Endodermal cell (in vitro differentiated cells): ENCODE measurements around the gene CUX1. TPM values are rescaled to one million over a fixed set of nuclear protein-coding genes. Genes with fewer than 3 reads are reported as not detected.

ENCODE experiments used
- DNase-seq: peaks from one replicate; pipeline ENCODE4 v3.0.0-alpha.2; 2017
- H3K27ac ChIP-seq: 2 replicates; pipeline ENCODE4 v1.5.1; 2013; ENCODE audit warnings: mild to moderate bottlenecking, low read depth, low read length, moderate library complexity
- H3K27me3 ChIP-seq: 2 replicates; pipeline ENCODE4 v1.6.1; 2013; ENCODE audit warnings: mild to moderate bottlenecking, low read length, moderate library complexity; ENCODE audit not compliant: insufficient read depth, control insufficient read depth, poor library complexity, severe bottlenecking
- H3K36me3 ChIP-seq: 2 replicates; pipeline ENCODE4 v1.7.0; 2013; ENCODE audit warnings: mild to moderate bottlenecking, low read length, moderate library complexity; ENCODE audit not compliant: control insufficient read depth, insufficient read depth
- H3K4me1 ChIP-seq: one replicate; pipeline ENCODE4 v1.7.0; 2013; ENCODE audit warnings: low read length; ENCODE audit not compliant: control insufficient read depth, insufficient read depth
- H3K4me3 ChIP-seq: 2 replicates; pipeline ENCODE4 v1.5.1; 2013; ENCODE audit warnings: mild to moderate bottlenecking, low read length, moderate library complexity
- H3K9ac ChIP-seq: 2 replicates; pipeline ENCODE4 v1.6.1; 2013; ENCODE audit warnings: mild to moderate bottlenecking, low read length, moderate library complexity; ENCODE audit not compliant: poor library complexity, severe bottlenecking; ENCODE audit errors: extremely low read depth
- H3K9me3 ChIP-seq: 2 replicates; pipeline ENCODE4 v1.6.1; 2013; ENCODE audit warnings: mild to moderate bottlenecking, low read length, moderate library complexity; ENCODE audit not compliant: control insufficient read depth
- H3K27ac Mint-ChIP-seq: 2 replicates; pipeline ENCODE4 v1.8.0; 2020; ENCODE audit warnings: mixed read lengths
- H3K27me3 Mint-ChIP-seq: 2 replicates; pipeline ENCODE4 v1.8.0; 2021; ENCODE audit warnings: mild to moderate bottlenecking, mixed read lengths; ENCODE audit not compliant: insufficient read depth
- H3K36me3 Mint-ChIP-seq: 2 replicates; pipeline ENCODE4 v1.8.0; 2020; ENCODE audit warnings: low read depth, mixed read lengths
- H3K4me1 Mint-ChIP-seq: 2 replicates; pipeline ENCODE4 v1.8.0; 2020; ENCODE audit warnings: mixed read lengths
- H3K4me3 Mint-ChIP-seq: 2 replicates; pipeline ENCODE4 v1.8.0; 2020; ENCODE audit warnings: mild to moderate bottlenecking, moderate library complexity, mixed read lengths
- H3K9me3 Mint-ChIP-seq: 2 replicates; pipeline ENCODE4 v1.8.0; 2020; ENCODE audit warnings: mild to moderate bottlenecking, mixed read lengths
- CTCF ChIP-seq: fragments of 200-600 bp; sonication (generic); conservative IDR thresholded peaks from 2 replicates; pipeline ENCODE4 v1.5.0; 2021; ENCODE audit warnings: antibody characterized with exemption, mild to moderate bottlenecking
- WGBS, 2 experiments: methylation state at CpG; one replicate each; pipeline versions ENCODE4 v1.1.5 to v1.1.7; 2013; ENCODE audit warnings: missing lambda C conversion rate in 2 of 2, mixed read lengths in 1 of 2; ENCODE audit not compliant: insufficient coverage in 1 of 2, insufficient read length in 1 of 2; 5-methylcytosine and 5-hydroxymethylcytosine counted together
- total RNA-seq, 2 donors: library from RNA; stranded (reverse); fragmentation: NEBNext Ultra II Directional in 1 of 2; extraction: Animal tissue kit (Norgen Biotek cat#: 25700) in 1 of 2; gene quantifications; 2 replicates in 1 of 2; 3 replicates in 1 of 2; pipeline ENCODE4 v1.2.1, GENCODE V29; 2021

The CUX1 gene
- total RNA-seq, 2 donors from 2014 or later: 85.1 to 108 TPM

- 92 to 96% methylated on average over 6 of the region's 6 CpGs for WGBS, 2 experiments
- Mint-ChIP-seq H3K4me1 (peaks cover 29% of the 10 kb centered on the region), H3K4me3 (no peak overlapping the region), H3K9me3 (no peaks in the 10 kb centered on the region), H3K36me3 (peaks cover 35% of the 10 kb centered on the region), H3K27me3 (no peaks in the 10 kb centered on the region), H3K27ac (no peak overlapping the region)
- H3K36me3 ChIP-seq: peaks cover 10% of the 10 kb centered on the region
- DNase-seq: no peak
- H3K4me3 ChIP-seq: no peak overlapping the region
- no peak overlapping the region for H3K27ac ChIP-seq
- H3K27me3 ChIP-seq: no peaks in the 10 kb centered on the region
- TF ChIP-seq CTCF: no peak
- H3K9ac ChIP-seq: no peak overlapping the region
- H3K9me3 ChIP-seq: no peaks in the 10 kb centered on the region
- peaks cover 5% of the 10 kb centered on the region for H3K4me1 ChIP-seq
Observed at GRCh38 chr7:101951757-101952156, 134.3 kb downstream of the CUX1 start.

GRCh38 chr7:101952355-101953247, 135.2 kb downstream of the CUX1 start:
- Histone ChIP-seq H3K9me3 (no peaks in the 10 kb centered on the region), H3K9ac (no peak overlapping the region), H3K27ac (no peak overlapping the region), H3K27me3 (no peaks in the 10 kb centered on the region), H3K4me3 (no peak overlapping the region), H3K36me3 (peaks cover 11% of the 10 kb centered on the region), H3K4me1 (peaks cover 5% of the 10 kb centered on the region)
- no peaks in the 10 kb centered on the region for H3K27me3 Mint-ChIP-seq
- DNase-seq: no peak
- peak overlapping the region; percentile 3 for H3K27ac Mint-ChIP-seq
- no peak for TF ChIP-seq CTCF
- no peak overlapping the region for H3K4me3 Mint-ChIP-seq
- H3K9me3 Mint-ChIP-seq: no peaks in the 10 kb centered on the region
- H3K4me1 Mint-ChIP-seq: peaks cover 25% of the 10 kb centered on the region
- WGBS, 2 experiments: 94 to 98% methylated on average over 28 of the region's 29 CpGs
- peaks cover 35% of the 10 kb centered on the region for H3K36me3 Mint-ChIP-seq

DNA sequence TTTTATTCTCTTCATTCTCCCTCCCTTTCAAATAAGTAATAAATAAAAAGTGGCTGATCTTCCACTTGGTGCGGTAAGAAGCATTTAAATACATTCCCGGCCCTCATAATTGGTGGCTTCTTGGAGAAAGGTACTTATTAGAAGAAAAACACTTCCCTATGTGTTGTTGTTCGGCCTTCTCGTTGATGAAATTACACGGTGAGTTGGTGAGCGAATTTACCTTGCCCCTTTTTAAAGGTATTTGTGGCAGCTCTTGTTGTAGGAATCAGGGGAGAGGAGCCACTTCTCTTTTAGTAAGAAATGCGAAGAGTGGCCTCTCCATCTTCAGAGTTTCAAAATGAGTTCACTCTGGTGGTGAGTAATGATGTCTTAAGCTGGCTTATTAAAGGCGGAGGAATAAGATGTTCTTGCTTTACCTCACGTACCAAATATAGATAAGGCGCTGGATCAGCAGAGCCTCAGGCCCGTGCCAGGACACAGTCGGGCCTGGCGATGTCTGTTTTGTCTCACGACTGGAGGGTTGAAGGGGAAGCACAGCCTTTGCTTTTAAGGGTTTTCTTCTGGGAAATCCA, 135.9 kb downstream of the CUX1 start:
- no peaks in the 10 kb centered on the region for H3K9me3 Mint-ChIP-seq
- no peak overlapping the region for H3K9ac ChIP-seq
- DNase-seq: no peak
- peaks cover 11% of the 10 kb centered on the region for H3K36me3 ChIP-seq
- H3K4me1 ChIP-seq: peaks cover 5% of the 10 kb centered on the region
- no peak overlapping the region for H3K4me3 ChIP-seq
- H3K27me3 ChIP-seq: no peaks in the 10 kb centered on the region
- WGBS, 2 experiments: 96 to 98% methylated on average over 13 to 14 of the region's 14 CpGs
- peaks cover 24% of the 10 kb centered on the region for H3K4me1 Mint-ChIP-seq
- peaks cover 34% of the 10 kb centered on the region for H3K36me3 Mint-ChIP-seq
- peak overlapping the region; percentile 3 for H3K27ac Mint-ChIP-seq
- H3K27me3 Mint-ChIP-seq: no peaks in the 10 kb centered on the region
- no peaks in the 10 kb centered on the region for H3K9me3 ChIP-seq
- no peak overlapping the region for H3K27ac ChIP-seq
- H3K4me3 Mint-ChIP-seq: no peak overlapping the region
- TF ChIP-seq CTCF: no peak
